ENCODE results near the gene ZNF619.

ZNF619 gene

DNA sequence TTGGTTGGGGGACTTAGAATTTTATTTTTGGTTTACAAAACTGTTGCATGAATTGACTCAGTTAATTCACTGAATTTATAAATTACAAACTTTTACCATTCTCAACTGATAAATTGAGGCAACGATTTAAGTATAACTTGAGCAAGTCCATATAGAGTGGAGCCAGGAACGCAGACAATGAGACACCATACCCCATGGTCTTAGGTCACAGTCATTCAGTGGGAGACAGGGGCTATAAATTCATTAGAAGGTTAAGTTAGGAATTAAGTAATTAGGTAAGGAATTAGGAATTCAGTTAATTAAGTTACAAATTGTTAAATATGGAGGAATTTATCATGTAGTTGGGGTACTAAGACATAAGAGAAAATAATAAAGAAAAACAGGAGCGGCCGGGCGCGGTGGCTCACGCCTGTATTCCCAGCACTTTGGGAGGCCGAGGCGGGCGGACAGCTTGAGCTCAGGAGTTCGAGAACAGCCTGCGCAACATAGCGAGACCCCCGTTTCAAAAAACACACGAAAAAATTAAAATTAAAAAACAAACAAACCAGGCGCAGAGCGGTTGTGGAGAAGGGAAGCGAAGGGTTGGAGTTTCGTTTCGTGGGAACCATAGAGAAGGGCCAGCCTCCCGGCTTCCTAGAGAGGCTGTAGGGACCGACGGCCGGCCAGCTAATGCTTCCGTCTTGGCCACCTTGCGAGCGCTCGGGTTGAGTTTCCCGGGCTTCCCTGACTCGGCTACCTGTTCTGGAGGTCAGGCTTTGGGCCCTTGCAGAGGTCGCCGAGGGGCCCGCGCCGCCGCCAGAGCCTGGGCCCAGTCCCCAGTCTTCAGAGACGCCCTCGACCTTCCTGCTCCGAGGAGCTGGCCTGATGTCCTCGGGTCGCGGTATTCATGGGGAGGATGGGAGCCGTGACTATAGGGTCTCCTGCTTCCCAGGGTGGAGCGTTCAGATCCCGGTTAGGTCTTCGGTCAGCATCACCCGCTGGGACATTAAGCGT is at the start of gene ZNF619:
Gene ZNF619 (plus strand): TSS at position 645 of the 993 bp plus-strand sequence. CDS start 858 bp downstream, outside the sequence.
- TF ChIP-seq, protein P1, sequence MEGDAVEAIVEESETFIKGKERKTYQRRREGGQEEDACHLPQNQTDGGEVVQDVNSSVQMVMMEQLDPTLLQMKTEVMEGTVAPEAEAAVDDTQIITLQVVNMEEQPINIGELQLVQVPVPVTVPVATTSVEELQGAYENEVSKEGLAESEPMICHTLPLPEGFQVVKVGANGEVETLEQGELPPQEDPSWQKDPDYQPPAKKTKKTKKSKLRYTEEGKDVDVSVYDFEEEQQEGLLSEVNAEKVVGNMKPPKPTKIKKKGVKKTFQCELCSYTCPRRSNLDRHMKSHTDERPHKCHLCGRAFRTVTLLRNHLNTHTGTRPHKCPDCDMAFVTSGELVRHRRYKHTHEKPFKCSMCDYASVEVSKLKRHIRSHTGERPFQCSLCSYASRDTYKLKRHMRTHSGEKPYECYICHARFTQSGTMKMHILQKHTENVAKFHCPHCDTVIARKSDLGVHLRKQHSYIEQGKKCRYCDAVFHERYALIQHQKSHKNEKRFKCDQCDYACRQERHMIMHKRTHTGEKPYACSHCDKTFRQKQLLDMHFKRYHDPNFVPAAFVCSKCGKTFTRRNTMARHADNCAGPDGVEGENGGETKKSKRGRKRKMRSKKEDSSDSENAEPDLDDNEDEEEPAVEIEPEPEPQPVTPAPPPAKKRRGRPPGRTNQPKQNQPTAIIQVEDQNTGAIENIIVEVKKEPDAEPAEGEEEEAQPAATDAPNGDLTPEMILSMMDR (IDR thresholded peaks at IDR 0.05; ENCODE audit: extremely low read depth, insufficient read depth, missing control alignments) = no peak
- in situ Hi-C loops (cut with MboI; ENCODE audit: low pct_unique_long_range_greater_than_20kb, low sequenced_read_pairs, unreplicated experiment) = no loop called here
- DNase-seq (ENCODE audit: low spot score) = peak; percentile 71

DNA sequence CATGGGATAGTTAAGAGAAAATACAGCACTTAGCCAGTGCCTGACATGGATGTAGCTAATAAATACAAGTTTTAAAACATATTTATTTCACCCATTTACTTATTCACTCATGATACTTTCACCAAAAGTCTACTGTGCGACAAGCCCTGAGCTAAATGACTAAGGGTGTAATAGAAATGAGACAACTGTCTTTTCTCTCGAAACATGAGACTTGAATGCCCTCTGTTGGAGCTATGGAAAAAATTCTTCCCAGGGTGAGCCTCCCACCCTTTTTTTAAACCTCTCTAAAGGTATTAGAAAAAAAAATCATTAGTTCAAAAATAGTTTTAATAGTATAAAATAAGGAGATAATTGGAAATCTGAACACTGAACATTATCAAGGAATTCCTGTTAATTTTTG is 44.1 kb upstream of the ZNF619 start:
- in situ Hi-C loops (cut with MboI; ENCODE audit: low pct_unique_long_range_greater_than_20kb, low sequenced_read_pairs, unreplicated experiment) = no loop called here
- DNase-seq (ENCODE audit: low spot score) = no peak
- TF ChIP-seq, protein P1 (IDR thresholded peaks at IDR 0.05; ENCODE audit: extremely low read depth, insufficient read depth, missing control alignments) = no peak

DNA sequence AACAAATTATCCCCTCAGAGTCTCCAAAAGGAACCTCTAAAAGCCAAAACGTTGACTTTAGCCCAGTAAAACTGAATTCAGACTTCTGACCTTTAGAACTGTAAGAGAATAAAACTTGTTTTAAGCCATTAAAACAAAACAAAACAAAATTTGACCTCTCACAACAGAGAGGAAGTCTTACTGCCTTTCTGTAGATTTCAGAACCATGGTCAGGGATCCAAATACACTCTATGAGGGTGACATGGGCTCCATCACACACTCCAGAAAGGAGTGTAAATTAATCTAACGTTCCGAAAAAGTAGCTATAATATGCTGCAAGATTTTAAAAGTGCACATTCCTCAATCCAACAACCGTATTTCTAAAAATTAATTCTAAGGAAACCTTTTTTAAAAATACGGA is 39.0 kb upstream of the ZNF619 start:
- in situ Hi-C loops (cut with MboI; ENCODE audit: low pct_unique_long_range_greater_than_20kb, low sequenced_read_pairs, unreplicated experiment) = no loop called here
- DNase-seq (ENCODE audit: low spot score) = no peak
- TF ChIP-seq, protein P1 (IDR thresholded peaks at IDR 0.05; ENCODE audit: extremely low read depth, insufficient read depth, missing control alignments) = no peak

DNA sequence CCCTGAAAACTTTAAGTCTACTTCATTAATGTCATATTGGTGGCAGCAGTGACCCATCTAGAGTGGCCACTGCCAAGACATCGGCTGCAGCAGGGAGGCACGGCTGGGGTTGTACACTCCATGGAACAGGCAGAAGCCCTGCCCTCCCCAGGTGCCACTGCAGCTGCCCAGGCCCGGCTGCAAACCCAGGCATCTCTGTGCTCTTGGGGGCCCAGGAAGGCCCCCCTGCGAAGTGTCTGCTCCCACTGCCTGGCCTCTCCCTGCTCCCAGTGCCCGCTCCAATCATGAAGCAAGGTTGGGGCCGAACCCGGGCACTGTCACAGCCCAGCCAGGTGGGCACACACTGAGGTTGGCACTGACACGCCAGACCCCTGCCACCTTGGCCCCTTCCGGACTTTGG is 31.9 kb upstream of the ZNF619 start:
- DNase-seq (ENCODE audit: low spot score) = no peak
- TF ChIP-seq, protein P1 (IDR thresholded peaks at IDR 0.05; ENCODE audit: extremely low read depth, insufficient read depth, missing control alignments) = no peak
- in situ Hi-C loops (cut with MboI; ENCODE audit: low pct_unique_long_range_greater_than_20kb, low sequenced_read_pairs, unreplicated experiment) = no loop called here

DNA sequence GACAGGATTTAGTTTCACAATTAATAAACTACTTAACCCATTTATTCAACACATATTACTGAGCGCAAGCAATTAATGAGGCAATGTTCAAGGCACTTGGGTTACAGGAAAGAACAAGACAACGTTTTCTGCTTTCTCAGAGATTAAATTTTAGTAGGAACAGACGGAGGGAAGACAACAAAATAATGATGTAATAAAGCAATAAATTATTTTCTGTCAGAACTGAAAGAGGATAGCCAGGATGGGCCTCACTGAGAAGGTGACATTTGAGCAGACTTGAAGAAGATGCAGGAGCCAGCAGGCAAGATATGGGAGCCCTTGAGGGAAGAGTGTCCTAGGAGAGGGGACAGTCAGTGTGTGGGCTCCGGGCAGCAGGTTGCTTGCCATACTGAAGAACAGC is 31.0 kb upstream of the ZNF619 start:
- TF ChIP-seq, protein P1 (IDR thresholded peaks at IDR 0.05; ENCODE audit: extremely low read depth, insufficient read depth, missing control alignments) = no peak
- DNase-seq (ENCODE audit: low spot score) = no peak
- in situ Hi-C loops (cut with MboI; ENCODE audit: low pct_unique_long_range_greater_than_20kb, low sequenced_read_pairs, unreplicated experiment) = no loop called here

DNA sequence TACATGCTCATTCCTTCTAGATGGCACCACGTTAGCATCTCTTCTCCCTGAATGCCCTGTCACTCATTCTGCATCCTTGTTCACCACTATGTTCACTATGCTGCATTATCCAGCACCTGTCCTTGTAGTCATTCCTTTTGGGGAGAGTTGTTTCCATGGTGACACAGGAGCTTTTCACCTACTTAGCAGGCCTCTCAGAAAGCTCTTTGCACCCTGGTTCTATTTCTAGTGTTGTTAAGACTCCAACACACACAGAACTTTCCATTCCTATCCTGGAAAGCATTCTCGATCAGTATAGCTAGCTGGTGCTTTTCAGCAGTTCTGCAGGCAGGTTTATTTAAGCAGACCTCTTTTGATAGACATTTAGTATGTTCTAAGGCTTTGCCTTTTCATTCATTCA is 26.5 kb upstream of the ZNF619 start:
- TF ChIP-seq, protein P1 (IDR thresholded peaks at IDR 0.05; ENCODE audit: extremely low read depth, insufficient read depth, missing control alignments) = no peak
- DNase-seq (ENCODE audit: low spot score) = no peak
- in situ Hi-C loops (cut with MboI; ENCODE audit: low pct_unique_long_range_greater_than_20kb, low sequenced_read_pairs, unreplicated experiment) = no loop called here

All from GM13977 (cell line).